ENCODE results near the gene MAN1C1.

The MAN1C1 gene

DNA sequence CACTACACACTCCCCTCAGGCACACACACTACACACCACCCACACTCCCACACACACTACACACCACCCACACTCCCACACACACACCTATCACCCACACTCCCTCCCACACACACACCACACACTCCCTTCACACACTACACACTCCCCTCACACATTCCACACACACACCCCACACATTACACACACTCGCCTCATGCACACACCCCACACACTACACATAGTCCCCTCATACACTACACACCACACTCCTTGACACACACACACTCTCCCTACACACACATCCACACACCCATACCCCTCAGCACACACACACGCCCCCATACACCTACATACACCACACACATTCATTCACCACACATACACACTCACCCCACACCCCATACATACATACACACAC is 152.4 kb downstream of the MAN1C1 start:
- no peak for DNase-seq

GRCh38 chr1:25769625-25770383 is 153.2 kb downstream of the MAN1C1 start:
- no peak for DNase-seq

GRCh38 chr1:25770541-25771220 is 154.1 kb downstream of the MAN1C1 start:
- no peak for DNase-seq

DNA sequence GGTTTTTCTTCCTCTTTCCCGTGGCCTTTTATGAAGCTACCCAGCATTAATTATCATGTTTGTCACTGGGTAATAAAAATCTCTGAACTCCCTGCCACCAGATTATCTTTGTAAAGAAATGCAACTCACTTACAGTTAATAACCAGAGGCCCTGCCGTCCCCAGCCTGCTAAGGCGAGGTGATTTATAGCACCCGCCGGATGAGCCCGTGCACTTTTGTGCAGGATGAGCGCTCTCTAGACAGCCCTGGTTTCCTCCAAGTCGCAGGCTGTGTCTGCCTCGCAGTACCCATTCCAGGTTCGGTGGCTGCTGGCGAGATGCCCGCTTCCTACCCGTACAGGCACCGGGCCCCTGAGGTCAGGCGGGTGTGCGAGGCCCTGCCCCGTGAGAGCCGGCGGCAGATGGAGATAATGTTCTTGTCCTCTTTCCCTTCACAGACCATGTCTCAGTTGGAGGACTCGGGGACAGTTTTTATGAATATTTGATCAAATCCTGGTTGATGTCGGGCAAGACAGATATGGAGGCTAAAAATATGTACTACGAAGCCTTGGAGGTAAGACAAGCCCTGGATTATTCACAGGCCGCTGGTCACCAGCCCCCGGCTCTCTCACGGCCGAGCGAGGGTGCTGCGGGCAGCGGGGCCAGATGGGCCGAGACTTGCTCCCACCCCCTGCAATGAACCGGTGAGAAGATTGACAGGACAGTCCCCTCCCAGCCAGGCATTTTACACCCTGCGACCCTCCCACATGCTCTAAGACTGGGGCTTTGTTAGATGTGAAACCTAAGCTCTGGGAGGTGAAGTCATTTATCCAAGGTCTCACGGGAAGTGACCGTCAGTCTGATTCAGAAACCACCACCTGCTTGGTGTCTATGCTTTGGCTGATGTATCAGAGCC is 154.9 kb downstream of the MAN1C1 start:
- peak; percentile 60 for DNase-seq

- no peak for DNase-seq
Measured at GRCh38 chr1:25772164-25772563, 155.6 kb downstream of the MAN1C1 start.

- DNase-seq, result no peak
Measured at GRCh38 chr1:25772692-25773245, 156.2 kb downstream of the MAN1C1 start.

- no peak for DNase-seq
Measured at GRCh38 chr1:25773441-25774125, 157.0 kb downstream of the MAN1C1 start.

DNA sequence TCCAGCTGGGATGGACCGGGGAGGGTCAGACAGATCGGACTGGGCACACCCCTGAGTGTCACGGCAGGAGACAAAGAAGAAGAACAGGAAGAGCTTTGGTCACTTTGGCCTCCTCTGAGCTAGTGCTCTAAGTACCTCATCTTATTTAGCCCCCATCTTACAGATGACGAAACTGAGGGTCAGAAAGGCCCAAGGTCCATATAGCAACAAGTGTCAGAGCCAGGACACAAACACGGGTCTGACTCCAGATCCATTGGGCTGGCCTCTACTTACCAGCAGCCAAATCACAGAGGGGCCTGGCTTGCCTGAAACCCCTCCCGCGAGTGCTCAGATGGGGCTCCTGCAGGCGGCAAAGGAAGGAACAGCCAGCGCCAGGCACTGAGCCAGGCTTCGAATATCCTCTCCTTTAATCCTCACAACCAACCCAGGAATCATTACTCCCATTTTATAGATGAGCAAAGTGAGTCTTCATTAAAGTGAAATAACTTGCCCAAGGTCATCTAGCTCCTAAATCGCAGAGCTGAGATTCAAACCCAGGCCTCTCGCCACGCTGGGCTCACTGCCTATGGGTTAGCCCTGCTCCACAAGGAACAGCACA is 157.7 kb downstream of the MAN1C1 start:
- no peak for DNase-seq

- peak; percentile 83 for DNase-seq
Measured at GRCh38 chr1:25774921-25775771, 158.6 kb downstream of the MAN1C1 start.

- DNase-seq, result no peak
Measured at GRCh38 chr1:25779388-25779787, 162.8 kb downstream of the MAN1C1 start.

DNA sequence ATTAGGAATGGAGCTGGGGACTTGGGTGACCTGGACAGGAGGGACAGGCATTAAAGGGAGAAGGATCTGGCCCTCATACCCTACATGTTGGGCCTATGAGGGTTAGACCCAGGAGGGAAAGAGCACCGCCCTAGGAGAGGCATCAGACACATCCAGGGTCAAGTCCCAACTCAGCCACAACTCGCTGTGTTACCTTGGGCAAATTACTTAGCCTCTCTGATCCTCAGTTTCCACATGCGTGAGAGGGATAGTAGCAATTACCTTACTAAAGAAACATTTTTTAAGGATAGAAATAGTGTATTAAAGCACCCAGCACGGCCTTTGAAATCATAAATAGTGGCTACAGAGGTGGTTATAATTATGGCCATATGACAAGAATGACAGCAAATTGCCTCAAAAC is 163.3 kb downstream of the MAN1C1 start:
- DNase-seq, result no peak

- DNase-seq, result no peak
Measured at GRCh38 chr1:25780318-25781129, 163.9 kb downstream of the MAN1C1 start.

GRCh38 chr1:25781130-25781433 is 164.5 kb downstream of the MAN1C1 start:
- no peak for DNase-seq

DNA sequence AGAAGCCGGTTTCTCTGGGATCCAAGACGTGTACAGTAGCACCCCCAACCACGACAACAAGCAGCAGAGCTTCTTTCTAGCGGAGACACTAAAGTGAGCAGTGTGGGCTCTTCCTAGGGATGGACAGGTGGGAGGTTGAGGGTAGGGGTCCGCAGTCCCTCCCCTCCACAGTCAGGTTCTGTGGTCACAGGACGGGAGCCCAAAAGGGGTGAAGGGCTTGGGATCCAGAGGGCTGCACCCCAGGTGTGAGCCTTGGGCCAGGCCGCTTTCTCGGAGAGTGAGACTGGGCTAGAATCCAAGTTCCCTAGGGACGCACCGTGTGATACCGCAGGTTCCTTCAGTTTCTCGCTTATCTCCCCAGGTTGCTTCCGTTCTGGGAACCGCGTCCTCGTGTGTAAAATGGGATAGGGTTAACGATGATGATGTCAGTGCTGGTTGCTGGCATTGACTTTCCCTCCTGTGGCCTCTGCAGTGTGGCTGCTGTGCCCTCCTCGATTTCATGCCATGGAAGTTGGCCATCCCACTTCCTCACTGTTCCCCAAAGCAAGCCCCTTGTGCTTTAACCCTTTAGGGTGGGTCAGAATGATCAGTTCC is 166.1 kb downstream of the MAN1C1 start:
- DNase-seq, result no peak

DNA sequence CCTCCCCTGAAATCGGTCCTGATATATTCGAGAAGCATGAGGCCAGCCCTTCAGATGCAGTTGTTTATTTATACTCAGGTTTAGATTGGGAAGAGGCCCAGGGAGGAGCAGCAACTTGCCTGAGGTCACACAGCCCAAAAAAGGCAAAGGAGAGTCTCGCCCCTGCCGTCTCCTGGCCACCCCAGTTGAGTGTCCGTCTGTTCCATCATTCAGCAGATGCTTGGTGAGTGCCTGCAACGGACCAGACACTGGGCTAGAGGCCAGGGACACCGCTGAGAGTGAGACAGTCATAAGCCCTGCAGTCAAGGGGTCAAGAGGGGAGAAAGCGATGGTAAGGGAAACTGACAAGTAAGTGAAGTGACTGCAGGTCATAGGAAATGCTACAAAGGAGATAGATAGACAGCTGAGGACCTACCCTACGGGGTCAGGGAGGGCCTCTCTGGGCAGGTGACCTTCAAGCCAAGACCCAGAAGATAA is 168.0 kb downstream of the MAN1C1 start:
- no peak for DNase-seq

DNA sequence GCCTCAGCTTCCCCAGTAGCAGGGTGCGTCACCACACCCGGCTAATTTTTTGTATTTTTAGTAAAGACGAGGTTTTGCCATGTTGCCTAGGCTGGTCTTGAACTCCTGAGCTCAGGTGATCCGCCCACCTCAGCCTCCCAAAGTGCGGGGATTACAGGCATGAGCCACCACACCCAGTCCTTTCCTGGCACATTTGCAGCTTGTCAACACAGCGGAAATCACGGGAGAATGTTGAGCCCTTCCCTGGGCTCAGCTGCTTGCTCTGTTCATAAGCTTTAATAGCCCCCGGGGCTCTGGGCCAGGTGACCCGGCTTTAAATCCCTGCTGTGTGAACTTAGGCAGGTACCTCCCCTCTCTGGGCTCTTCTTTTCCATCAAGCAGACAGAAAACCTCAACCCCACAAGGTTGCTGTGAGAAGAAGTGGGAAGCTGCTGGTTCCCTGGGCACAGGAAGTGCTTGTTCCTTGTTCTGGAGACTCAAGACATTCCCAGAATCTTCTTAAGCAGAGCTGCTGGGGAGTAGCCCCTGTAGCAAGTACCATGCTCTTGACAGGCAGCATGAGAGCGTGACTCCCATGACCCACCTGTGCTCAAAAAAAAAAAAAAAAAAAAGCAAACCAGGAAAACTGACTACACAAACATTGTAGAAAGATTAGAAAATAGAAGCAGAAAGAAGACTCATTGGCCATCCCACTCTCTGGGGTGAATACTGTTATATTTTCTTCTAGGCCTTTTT is 168.9 kb downstream of the MAN1C1 start:
- no peak for DNase-seq

- DNase-seq, result no peak
Measured at GRCh38 chr1:25786887-25787759, 170.5 kb downstream of the MAN1C1 start.

GRCh38 chr1:25787760-25788166 is 171.2 kb downstream of the MAN1C1 start:
- no peak for DNase-seq

Data from activated T-cell treated with anti-CD3 and anti-CD28 coated beads, Interleukin-2, amount 50 U/mL, for 1 hour (primary cell).